Mucosa of descending colon (tissue), 3 donors: Measurements from ENCODE around the gene SLX1A. TPM values are rescaled to one million over a fixed set of nuclear protein-coding genes. Genes with fewer than 3 reads are reported as not detected.
"Not testable (repeated sequence)": the region's sequence is repeated elsewhere in the genome, so short reads cannot be mapped to it uniquely, and the experiment has no call there.

ENCODE experiments used
- ATAC-seq: fragments of 200-7000 bp; cut with Tn5 transposase; one replicate; pipeline ENCODE4 v1.9.1; 2020; ENCODE audit warnings: mild to moderate bottlenecking, moderate library complexity
- DNase-seq, 3 donors: peaks; one replicate each; pipeline ENCODE4 v3.0.0-alpha.2; 2020
- H3K36me3 ChIP-seq: fragments of 200-600 bp; one replicate; pipeline ENCODE4 v1.8.0; 2021; ENCODE audit warnings: low read depth, mild to moderate bottlenecking
- H3K4me1 ChIP-seq: fragments of 200-600 bp; one replicate; pipeline ENCODE4 v1.8.0; 2021; ENCODE audit warnings: low read depth, mild to moderate bottlenecking
- H3K4me3 ChIP-seq: fragments of 200-600 bp; one replicate; pipeline ENCODE4 v1.8.0; 2021; ENCODE audit warnings: mild to moderate bottlenecking
- H3K9me3 ChIP-seq: fragments of 200-600 bp; one replicate; pipeline ENCODE4 v1.8.0; 2021; ENCODE audit warnings: mild to moderate bottlenecking
- CTCF ChIP-seq: fragments of 200-600 bp; IDR thresholded peaks from one replicate; pipeline ENCODE4 v1.8.0; 2022; ENCODE audit warnings: antibody characterized with exemption, mild to moderate bottlenecking
- intact Hi-C, 2 donors: fragments of 100-400 bp; cut with DNase I in 1 of 2; cut with micrococcal nuclease in 1 of 2; formaldehyde crosslinking; loops; one replicate each; pipeline versions ENCODE4 v1.11.0 to v1.11.1; 2022; cut with DNase I, micrococcal nuclease
- long read RNA-seq, 2 donors: library from polyadenylated mRNA; unstranded; transcript quantifications; one replicate each; pipeline ENCODE4 v2.0.0, GENCODE V29; 2019 to 2021
- total RNA-seq, 3 donors: library from RNA; stranded (reverse); fragmentation: NEBNext Ultra II Directional in 2 of 3; extraction: Animal tissue kit (Norgen Biotek cat#: 25700) in 2 of 3; gene quantifications; one replicate each; pipeline versions ENCODE4 v1.2.1 to v1.2.4, GENCODE V29; 2021 to 2023
- donor health status: DM: no; HTN: no; CAD: no; lungs with moderate emphysema.
- donor health status: DM: no; HTN: no; CAD: no.
- donor health status: DM: no; HTN: yes; CAD: no.

SLX1A gene
- 100 to 1,000 TPM in 1 of 3 donors, 10 to 100 TPM in 2; 52.8 to 100 (median 68.0) TPM for total RNA-seq
- long read RNA-seq, donor 1, transcript SLX1A-201 (6 exons, 1,091 nt) = major isoform, 29 of 46 reads
- long read RNA-seq, donor 1, transcript SLX1A-206 (5 exons, 1,558 nt) = minor isoform, 6 of 46 reads
- long read RNA-seq, donor 1, transcript SLX1A-202 (5 exons, 762 nt) = minor isoform, 6 of 46 reads
- long read RNA-seq, donor 1, partial matches to known transcripts = 5 of 46 reads
- long read RNA-seq, donor 1, other reads (novel, unspliced or antisense) = 0 of 46 reads
- long read RNA-seq, donor 2, transcript SLX1A-201 (6 exons, 1,091 nt) = major isoform, 83 of 95 reads
- long read RNA-seq, donor 2, partial matches to known transcripts = 3 of 95 reads
- long read RNA-seq, donor 2, other reads (novel, unspliced or antisense) = 5 of 95 reads

GRCh38 chr16:30193615-30194014 is at the start of gene SLX1A, which contains the start of gene BOLA2B:
TSS of gene SLX1A (plus strand) at chr16:30193875. CDS start at chr16:30194085, 210 bp downstream.
TSS of gene BOLA2B (minus strand) at chr16:30193666. CDS start at chr16:30193595, 71 bp downstream.
- H3K4me3 ChIP-seq, H3K36me3 ChIP-seq, intact Hi-C loops, DNase-seq, H3K4me1 ChIP-seq, H3K9me3 ChIP-seq: not testable (repeated sequence)
- ATAC-seq = peak; percentile 90

GRCh38 chr16:30144017-30144416 is 49.7 kb upstream of the SLX1A start:
- peaks cover 9% of the 10 kb centered on the region for H3K4me1 ChIP-seq
- DNase-seq (peak in 1 of 3 donors; percentile 1), ATAC-seq (no peak)
- intact Hi-C loops = no loop called here
- no peak for TF ChIP-seq CTCF
- no peak overlapping the region for H3K4me3 ChIP-seq
- no peaks in the 10 kb centered on the region for H3K36me3 ChIP-seq
- peaks cover 2% of the 10 kb centered on the region for H3K9me3 ChIP-seq

- H3K9me3 ChIP-seq = peaks cover 9% of the 10 kb centered on the region
- H3K4me3 ChIP-seq = no peak overlapping the region
- ATAC-seq (no peak), DNase-seq (no peak)
- intact Hi-C loops = no loop called here
- peaks cover 6% of the 10 kb centered on the region for H3K4me1 ChIP-seq
- no peaks in the 10 kb centered on the region for H3K36me3 ChIP-seq
- TF ChIP-seq CTCF = no peak
Observed at GRCh38 chr16:30144917-30145316, 48.8 kb upstream of the SLX1A start.

GRCh38 chr16:30145657-30146056 is 48.0 kb upstream of the SLX1A start:
- intact Hi-C loops = no loop called here
- no peak for TF ChIP-seq CTCF
- peaks cover 9% of the 10 kb centered on the region for H3K9me3 ChIP-seq
- no peaks in the 10 kb centered on the region for H3K4me1 ChIP-seq
- H3K4me3 ChIP-seq = no peak overlapping the region
- ATAC-seq (no peak), DNase-seq (no peak)
- H3K36me3 ChIP-seq = no peaks in the 10 kb centered on the region

GRCh38 chr16:30147843-30148510 is 45.7 kb upstream of the SLX1A start:
- intact Hi-C loops = no loop called here
- no peak for TF ChIP-seq CTCF
- ATAC-seq = no peak

More at GRCh38 chr16:30147843-30148510, 45.7 kb upstream of the SLX1A start:
- Histone ChIP-seq H3K4me3 (no peak overlapping the region), H3K9me3 (peaks cover 9% of the 10 kb centered on the region), H3K4me1 (no peaks in the 10 kb centered on the region), H3K36me3 (no peaks in the 10 kb centered on the region)
- peak in 1 of 3 donors; percentile 2 for DNase-seq
